Measurements from ENCODE around the gene ALK.

DNA sequence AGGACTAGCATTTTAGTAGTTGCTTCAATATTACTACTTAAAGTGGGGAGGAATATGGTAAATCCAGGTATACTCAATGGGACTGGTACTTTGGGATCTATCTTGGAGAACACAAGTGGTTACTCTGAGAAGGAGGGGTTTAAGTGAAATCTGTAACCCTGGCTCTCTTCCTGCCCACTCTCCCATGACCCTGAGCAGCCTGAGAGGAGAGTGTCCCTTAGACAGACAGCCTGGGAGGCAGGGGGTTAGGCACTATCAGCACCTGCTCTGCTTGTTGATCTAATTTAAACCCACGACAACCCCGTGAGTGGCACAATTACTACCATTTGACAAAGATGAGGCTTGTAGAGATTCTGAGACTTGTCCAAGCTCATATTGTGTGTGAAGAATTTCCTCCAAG is 395.5 kb downstream of the ALK start:
- no peak for TF ChIP-seq ZFP37 (tag by site-specific recombination; IDR thresholded peaks at IDR 0.05)
- TF ChIP-seq, protein P1, sequence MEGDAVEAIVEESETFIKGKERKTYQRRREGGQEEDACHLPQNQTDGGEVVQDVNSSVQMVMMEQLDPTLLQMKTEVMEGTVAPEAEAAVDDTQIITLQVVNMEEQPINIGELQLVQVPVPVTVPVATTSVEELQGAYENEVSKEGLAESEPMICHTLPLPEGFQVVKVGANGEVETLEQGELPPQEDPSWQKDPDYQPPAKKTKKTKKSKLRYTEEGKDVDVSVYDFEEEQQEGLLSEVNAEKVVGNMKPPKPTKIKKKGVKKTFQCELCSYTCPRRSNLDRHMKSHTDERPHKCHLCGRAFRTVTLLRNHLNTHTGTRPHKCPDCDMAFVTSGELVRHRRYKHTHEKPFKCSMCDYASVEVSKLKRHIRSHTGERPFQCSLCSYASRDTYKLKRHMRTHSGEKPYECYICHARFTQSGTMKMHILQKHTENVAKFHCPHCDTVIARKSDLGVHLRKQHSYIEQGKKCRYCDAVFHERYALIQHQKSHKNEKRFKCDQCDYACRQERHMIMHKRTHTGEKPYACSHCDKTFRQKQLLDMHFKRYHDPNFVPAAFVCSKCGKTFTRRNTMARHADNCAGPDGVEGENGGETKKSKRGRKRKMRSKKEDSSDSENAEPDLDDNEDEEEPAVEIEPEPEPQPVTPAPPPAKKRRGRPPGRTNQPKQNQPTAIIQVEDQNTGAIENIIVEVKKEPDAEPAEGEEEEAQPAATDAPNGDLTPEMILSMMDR (tag by site-specific recombination; IDR thresholded peaks at IDR 0.05), result no peak

Data from HEK293 (cell line).